Endothelial cell (in vitro differentiated cells): ENCODE results near the gene RSPO1. TPM values are rescaled to one million over a fixed set of nuclear protein-coding genes. Genes with fewer than 3 reads are reported as not detected.

Source experiments
- DNase-seq: peaks from one replicate; pipeline ENCODE4 v3.0.0; 2021; ENCODE audit warnings: low spot score
- H3K27ac Mint-ChIP-seq: one replicate; pipeline ENCODE4 v1.8.0; 2021; ENCODE audit warnings: mixed read lengths, inconsistent platforms; ENCODE audit not compliant: unreplicated experiment
- H3K27me3 Mint-ChIP-seq: one replicate; pipeline ENCODE4 v1.8.0; 2021; ENCODE audit warnings: mild to moderate bottlenecking, moderate library complexity, mixed read lengths, inconsistent platforms; ENCODE audit not compliant: unreplicated experiment
- H3K36me3 Mint-ChIP-seq: one replicate; pipeline ENCODE4 v1.8.0; 2021; ENCODE audit warnings: mild to moderate bottlenecking, low read depth, mixed read lengths, inconsistent platforms; ENCODE audit not compliant: unreplicated experiment
- H3K4me1 Mint-ChIP-seq: one replicate; pipeline ENCODE4 v1.8.0; 2021; ENCODE audit warnings: mild to moderate bottlenecking, mixed read lengths, inconsistent platforms; ENCODE audit not compliant: unreplicated experiment
- H3K4me3 Mint-ChIP-seq: one replicate; pipeline ENCODE4 v1.8.0; 2021; ENCODE audit warnings: mild to moderate bottlenecking, mixed read lengths, inconsistent platforms; ENCODE audit not compliant: unreplicated experiment
- H3K9me3 Mint-ChIP-seq: one replicate; pipeline ENCODE4 v1.8.0; 2021; ENCODE audit warnings: mixed read lengths, inconsistent platforms; ENCODE audit not compliant: unreplicated experiment
- CTCF ChIP-seq: fragments of 200-600 bp; sonication (generic); IDR thresholded peaks from one replicate; pipeline ENCODE4 v1.5.0; 2021; ENCODE audit warnings: antibody characterized with exemption; ENCODE audit not compliant: unreplicated experiment
- total RNA-seq: library from RNA; stranded (reverse); fragmentation: NEBNext Ultra II Directional; extraction: Animal tissue kit (Norgen Biotek cat#: 25700); gene quantifications from one replicate; pipeline ENCODE4 v1.2.1, GENCODE V29; 2021; ENCODE audit not compliant: unreplicated experiment

Gene RSPO1
- total RNA-seq, 1 donor from 2014 or later: not detected

- H3K27ac Mint-ChIP-seq: no peak overlapping the region
- H3K36me3 Mint-ChIP-seq: no peaks in the 10 kb centered on the region
- H3K9me3 Mint-ChIP-seq: no peaks in the 10 kb centered on the region
- no peak for TF ChIP-seq CTCF
- no peaks in the 10 kb centered on the region for H3K4me1 Mint-ChIP-seq
- H3K27me3 Mint-ChIP-seq: no peaks in the 10 kb centered on the region
- DNase-seq: no peak
- no peak overlapping the region for H3K4me3 Mint-ChIP-seq
These were observed 36.6 kb upstream of the RSPO1 start for GRCh38 chr1:37671261-37671660.

- TF ChIP-seq CTCF: no peak
- no peaks in the 10 kb centered on the region for H3K27me3 Mint-ChIP-seq
- H3K36me3 Mint-ChIP-seq: no peaks in the 10 kb centered on the region
- no peak overlapping the region for H3K27ac Mint-ChIP-seq
- no peaks in the 10 kb centered on the region for H3K4me1 Mint-ChIP-seq
- H3K4me3 Mint-ChIP-seq: no peak overlapping the region
- H3K9me3 Mint-ChIP-seq: no peaks in the 10 kb centered on the region
- DNase-seq: no peak
These were observed 35.4 kb upstream of the RSPO1 start for GRCh38 chr1:37670133-37670532.

GRCh38 chr1:37667023-37667671, 32.5 kb upstream of the RSPO1 start:
- Mint-ChIP-seq H3K4me3 (no peak overlapping the region), H3K9me3 (no peaks in the 10 kb centered on the region), H3K27ac (no peak overlapping the region), H3K4me1 (no peaks in the 10 kb centered on the region), H3K36me3 (no peaks in the 10 kb centered on the region), H3K27me3 (no peaks in the 10 kb centered on the region)
- DNase-seq: no peak
- no peak for TF ChIP-seq CTCF

- DNase-seq: no peak
- no peak for TF ChIP-seq CTCF
- no peak overlapping the region for H3K27ac Mint-ChIP-seq
- peaks cover 4% of the 10 kb centered on the region for H3K27me3 Mint-ChIP-seq
- no peaks in the 10 kb centered on the region for H3K4me1 Mint-ChIP-seq
- H3K4me3 Mint-ChIP-seq: no peak overlapping the region
- no peaks in the 10 kb centered on the region for H3K9me3 Mint-ChIP-seq
- no peaks in the 10 kb centered on the region for H3K36me3 Mint-ChIP-seq
These were observed 31.7 kb upstream of the RSPO1 start for GRCh38 chr1:37666241-37666867.

GRCh38 chr1:37663426-37664000, 28.8 kb upstream of the RSPO1 start:
- Mint-ChIP-seq H3K36me3 (no peaks in the 10 kb centered on the region), H3K27me3 (peaks cover 4% of the 10 kb centered on the region), H3K27ac (no peak overlapping the region), H3K4me1 (no peaks in the 10 kb centered on the region), H3K9me3 (no peaks in the 10 kb centered on the region), H3K4me3 (no peak overlapping the region)
- TF ChIP-seq CTCF: no peak
- DNase-seq: no peak
